OCI-LY1 (cell line): ENCODE data around the gene RAI1.

Experiments
- CTCF ChIP-seq: fragments of 200-600 bp; sonication (generic), shearing (Covaris generic); IDR thresholded peaks from 2 replicates; pipeline ENCODE4 v1.5.1; 2017; ENCODE audit warnings: mild to moderate bottlenecking, antibody characterized with exemption, low read length, moderate library complexity, mixed read lengths
- EZH2 ChIP-seq: fragments of 200-600 bp; sonication (generic), shearing (Covaris generic); IDR thresholded peaks from 2 replicates; pipeline ENCODE4 v1.8.0; 2017; ENCODE audit warnings: borderline replicate concordance, mixed run types, mild to moderate bottlenecking, antibody characterized with exemption, low read length, moderate library complexity, mixed read lengths

GRCh38 chr17:17820463-17821158 is 139.4 kb downstream of the RAI1 start:
- no peak for TF ChIP-seq EZH2
- TF ChIP-seq CTCF = no peak
